SHP77 (cell line): ENCODE measurements around the gene AP1G2.
"Not testable (repeated sequence)": the region's sequence is repeated elsewhere in the genome, so short reads cannot be mapped to it uniquely, and the experiment has no call there.

Experiments used
- DNase-seq, 2 experiments: peaks; one replicate each; lab custom pipeline; 2025; lab: John Stamatoyannopoulos, UW

Gene AP1G2

DNA sequence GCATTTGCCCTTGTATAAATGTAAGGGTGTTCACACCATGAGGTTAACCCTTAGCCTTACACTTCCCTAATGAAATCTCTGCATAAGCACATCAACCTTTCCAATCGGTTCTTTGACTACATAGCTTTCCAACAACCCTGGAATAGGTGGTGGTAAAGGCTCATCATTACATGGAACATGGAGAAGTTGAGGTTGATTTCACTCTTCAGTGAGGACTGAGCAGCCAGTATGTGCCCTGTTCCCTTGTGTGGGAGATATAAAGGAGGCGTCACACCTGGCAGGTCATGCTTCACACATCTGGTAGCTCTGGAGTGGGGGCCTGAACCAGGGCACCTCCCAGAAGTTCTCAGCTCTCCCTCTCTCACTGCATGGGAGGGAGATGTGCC lies 32.7 kb upstream of the AP1G2 start:
- DNase-seq, result no peak

- not testable (repeated sequence) for DNase-seq
Measured at GRCh38 chr14:23594191-23594590, 26.6 kb upstream of the AP1G2 start.

GRCh38 chr14:23590198-23590597 lies 22.6 kb upstream of the AP1G2 start:
- DNase-seq, result no peak

DNA sequence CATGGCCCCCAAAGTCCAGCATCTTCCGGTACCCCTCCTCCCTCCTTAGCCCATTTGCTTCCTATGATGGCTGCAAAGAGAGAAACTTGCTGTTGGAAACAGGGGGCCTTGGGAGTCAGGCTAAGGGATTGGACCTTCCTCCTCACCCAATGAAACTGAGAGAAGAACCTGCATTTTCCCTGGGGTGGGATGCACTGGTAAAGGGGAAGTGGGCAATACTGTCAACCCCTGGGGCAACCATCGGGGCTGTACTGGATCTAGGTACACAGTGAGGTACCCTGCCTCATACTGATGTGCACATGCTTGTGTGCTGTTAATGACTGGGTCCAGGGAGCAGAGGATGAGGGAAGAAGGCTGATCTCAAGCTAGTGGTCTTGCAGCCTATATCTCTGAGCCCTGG lies 22.0 kb upstream of the AP1G2 start:
- DNase-seq, result no peak

DNA sequence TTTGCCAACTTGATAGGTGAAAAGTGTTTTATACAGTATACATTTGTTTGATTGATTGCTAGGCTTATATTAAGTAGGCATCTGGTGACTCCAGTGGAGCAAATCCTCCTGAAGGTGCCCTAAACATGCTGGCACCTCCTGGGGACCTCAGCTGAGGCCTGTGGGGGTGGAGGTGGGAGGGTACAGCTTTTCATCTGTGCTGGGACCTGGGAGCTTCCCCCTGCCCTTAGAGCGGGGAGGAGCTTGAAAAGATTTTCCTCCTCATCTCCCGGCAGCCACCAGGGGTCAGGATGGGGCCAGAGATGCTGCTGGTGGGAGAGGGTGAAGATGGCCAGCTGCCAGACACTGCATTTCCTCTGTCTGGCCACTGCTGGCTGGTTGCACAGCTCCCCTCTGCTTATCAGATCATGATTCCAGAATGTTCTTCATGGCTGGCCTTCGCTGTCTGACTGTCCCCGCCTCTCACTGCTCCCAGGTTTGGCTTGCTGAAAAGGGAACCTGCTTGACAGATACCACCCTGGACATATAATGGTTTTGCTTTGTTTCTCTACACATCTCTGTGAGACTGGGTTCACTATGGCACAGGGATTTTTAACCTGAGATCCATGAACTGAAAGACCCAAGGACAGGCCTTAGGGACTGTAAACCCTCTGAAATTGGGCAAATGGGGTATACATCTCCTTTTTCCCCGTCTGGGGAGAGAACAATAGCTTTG lies 21.4 kb upstream of the AP1G2 start:
- DNase-seq, result peak; percentile 85 to 91

DNA sequence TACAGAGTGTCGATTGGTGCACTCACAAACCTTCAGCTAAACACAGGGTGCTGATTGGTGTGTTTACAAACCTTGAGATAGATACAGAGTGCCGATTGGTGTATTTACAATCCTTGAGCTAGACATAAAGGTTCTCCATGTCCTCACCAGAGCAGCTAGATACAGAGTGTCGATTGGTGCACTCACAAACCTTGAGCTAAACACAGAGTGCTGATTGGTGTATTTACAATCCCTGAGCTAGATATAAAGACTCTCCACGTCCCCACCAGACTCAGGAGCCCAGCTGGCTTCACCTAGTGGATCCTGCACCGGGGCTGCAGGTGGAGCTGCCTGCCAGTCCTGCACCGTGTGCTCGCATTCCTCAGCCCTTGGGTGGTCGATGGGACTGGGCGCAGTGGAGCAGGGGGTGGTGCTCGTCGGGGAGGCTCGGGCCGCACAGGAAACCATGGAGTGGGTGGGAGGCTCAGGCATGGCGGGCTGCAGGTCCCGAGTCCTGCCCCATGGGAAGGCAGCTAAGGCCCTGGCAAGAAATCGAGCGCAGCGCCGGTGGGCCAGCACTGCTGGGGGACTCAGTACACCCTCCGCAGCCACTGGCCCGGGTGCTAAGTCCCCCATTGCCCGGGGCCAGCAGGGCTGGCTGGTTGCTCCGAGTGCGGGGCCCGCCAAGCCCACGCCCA lies 17.1 kb upstream of the AP1G2 start:
- DNase-seq, result not testable (repeated sequence)

- DNase-seq, result not testable (repeated sequence)
Measured at GRCh38 chr14:23583761-23584526, 16.4 kb upstream of the AP1G2 start.

GRCh38 chr14:23582906-23583760 lies 15.5 kb upstream of the AP1G2 start:
- no peak for DNase-seq

- peak in 1 of 2 experiments; percentile 17 for DNase-seq
Measured at GRCh38 chr14:23580948-23581281, 13.3 kb upstream of the AP1G2 start.

DNA sequence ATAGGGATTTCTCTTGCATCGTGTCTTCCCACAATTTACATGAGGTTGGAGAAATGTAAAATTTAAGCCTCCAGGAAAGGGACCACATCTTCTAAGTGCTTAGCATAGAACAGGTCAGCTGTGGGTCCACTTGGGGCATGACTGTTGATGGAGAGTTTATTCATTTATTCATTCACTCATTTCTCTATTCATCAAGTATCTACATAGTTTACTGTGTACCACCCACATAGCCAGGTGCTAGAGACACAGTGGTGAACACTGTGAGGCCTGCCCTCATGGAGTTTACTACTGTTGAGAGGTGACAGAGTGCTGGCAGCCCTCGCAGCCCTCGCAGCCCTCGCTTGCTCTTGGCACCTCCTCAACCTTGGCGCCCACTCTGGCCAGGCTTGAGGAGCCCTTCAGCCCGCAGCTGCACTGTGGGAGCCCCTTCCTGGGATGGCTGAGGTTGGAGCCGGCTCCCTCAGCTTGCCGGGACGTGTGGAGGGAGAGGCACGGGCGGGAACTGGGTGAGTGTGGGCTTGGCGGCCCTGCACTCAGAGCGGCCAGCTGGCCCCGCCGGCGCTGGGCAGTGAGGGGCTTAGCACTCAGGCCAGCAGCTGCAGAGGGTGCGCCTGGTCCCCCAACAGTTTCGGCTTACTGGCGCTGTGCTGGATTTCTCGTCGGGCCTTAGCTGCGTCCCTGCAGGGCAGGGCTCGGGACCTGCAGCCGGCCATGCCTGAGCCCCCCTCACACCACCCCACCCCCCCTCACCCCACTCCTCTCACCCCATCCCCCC lies 12.7 kb upstream of the AP1G2 start:
- no peak for DNase-seq

GRCh38 chr14:23579739-23580138 lies 12.1 kb upstream of the AP1G2 start:
- no peak for DNase-seq

DNA sequence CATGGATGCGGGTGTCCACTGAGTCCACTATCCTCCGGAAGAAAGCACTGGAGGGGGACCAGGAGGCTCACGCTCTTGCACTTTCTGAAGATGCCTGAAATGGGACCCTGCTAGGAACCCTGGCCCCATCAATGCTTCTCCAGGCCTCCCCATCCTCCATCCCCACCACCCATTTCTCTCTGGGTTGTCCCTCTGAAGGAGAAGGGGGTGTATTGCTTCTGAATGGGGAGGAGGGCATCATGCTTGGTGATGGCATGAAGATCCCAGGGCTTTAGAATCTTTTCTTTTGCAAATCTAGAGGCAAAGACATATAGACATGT lies 11.7 kb upstream of the AP1G2 start:
- no peak for DNase-seq

- peak; percentile 74 to 79 for DNase-seq
Measured at GRCh38 chr14:23578560-23579310, 11.1 kb upstream of the AP1G2 start, which contains the start of gene JPH4. Gene JPH4, minus strand, starts transcription at chr14:23578790. Its CDS starts 1,337 bp downstream, at chr14:23577453.

GRCh38 chr14:23577710-23578392 lies 10.3 kb upstream of the AP1G2 start:
- no peak for DNase-seq

GRCh38 chr14:23577004-23577681 lies 9.6 kb upstream of the AP1G2 start:
- no peak for DNase-seq

DNA sequence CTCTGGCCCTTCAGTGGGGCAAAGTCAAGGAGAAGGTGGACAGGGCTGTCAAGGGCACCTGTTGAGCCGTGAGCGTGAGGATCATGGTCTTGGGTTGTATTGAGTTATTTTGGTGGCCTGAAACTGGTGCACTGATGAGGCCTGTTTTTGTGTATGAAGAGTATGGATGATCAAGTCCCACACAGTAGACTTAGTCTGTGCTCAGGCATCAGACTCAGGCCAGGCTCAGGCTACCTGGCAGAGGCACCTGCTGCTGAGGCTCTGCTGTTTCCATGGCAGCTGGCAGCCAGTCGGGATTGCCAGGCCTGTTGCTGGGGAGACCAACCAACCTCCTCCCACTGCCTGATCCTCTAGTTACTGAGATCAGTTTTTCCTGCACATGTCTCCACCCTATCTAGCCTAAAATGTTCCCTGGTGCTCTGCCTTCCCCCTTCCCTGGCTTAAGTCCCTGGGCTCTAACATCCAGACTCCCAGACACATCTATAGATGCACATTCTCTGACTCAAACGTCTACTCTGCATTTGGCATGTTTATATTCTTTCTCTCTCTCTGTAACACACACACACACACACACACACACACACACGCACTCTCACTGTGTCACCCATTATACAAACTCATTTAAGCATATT lies 5.9 kb upstream of the AP1G2 start:
- DNase-seq, result peak in 1 of 2 experiments; percentile 37

DNA sequence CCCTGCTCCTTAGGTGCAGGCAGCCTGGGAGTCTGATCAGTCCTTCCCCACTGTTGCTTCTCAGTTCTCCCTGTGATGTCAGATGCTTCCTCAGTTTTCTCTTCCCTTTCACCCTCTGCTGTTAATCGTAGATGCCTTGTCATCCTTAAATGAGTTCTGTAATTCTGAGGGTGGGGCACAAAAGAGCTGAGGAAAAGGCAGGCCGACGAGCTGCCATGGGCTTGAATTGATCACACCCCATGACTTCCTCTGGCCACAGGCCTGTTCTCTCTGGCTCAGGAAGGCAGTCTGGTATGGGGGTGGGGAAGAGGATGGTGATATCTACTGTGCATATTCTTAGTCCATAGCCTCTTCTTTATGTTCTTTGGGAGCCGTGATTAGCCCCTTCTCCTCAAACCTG lies 5.2 kb upstream of the AP1G2 start:
- DNase-seq, result no peak

GRCh38 chr14:23572524-23572828 lies 4.9 kb upstream of the AP1G2 start:
- no peak for DNase-seq
